ENCODE measurements around the gene MYF6.
"Not testable (repeated sequence)": the region's sequence is repeated elsewhere in the genome, so short reads cannot be mapped to it uniquely, and the experiment has no call there.

MYF6 gene

GRCh38 chr12:80707126-80707829 is at the start of gene MYF6:
Gene MYF6, plus strand, starts transcription at chr12:80707634. Its CDS starts 86 bp downstream, at chr12:80707720.
- Histone ChIP-seq H3K9me3 (ENCODE audit: control insufficient read depth in 5 of 5, low read length in 5 of 5) (no peaks in the 10 kb centered on the region), H3K27ac (ENCODE audit: low read depth, low read length) (no peak within 1 kb of the TSS), H3K4me1 (ENCODE audit: control insufficient read depth in 5 of 5, insufficient read depth in 5 of 5, low read length in 5 of 5) (peaks cover 0 to 25% (median 22%) of the 10 kb centered on the region in 5 donors), H3K36me3 (ENCODE audit: control insufficient read depth in 5 of 5, insufficient read depth in 5 of 5, low read length in 5 of 5) (no peaks in the 10 kb centered on the region), H3K4me3 (ENCODE audit: low read depth in 1 of 5, low read length in 5 of 5) (peak within 1 kb of the TSS in 4 of 5 donors; percentile 40 to 69 (median 48)), H3K9ac (ENCODE audit: low read length in 5 of 5) (no peak within 1 kb of the TSS), H3K27me3 (ENCODE audit: control insufficient read depth in 5 of 5, insufficient read depth in 4 of 5, low read length in 5 of 5) (peaks cover 3 to 16% (median 11%) of the 10 kb centered on the region in 5 donors)

- H3K27me3 ChIP-seq (ENCODE audit: control insufficient read depth in 5 of 5, insufficient read depth in 4 of 5, low read length in 5 of 5): no peaks in the 10 kb centered on the region
- no peak overlapping the region for H3K4me3 ChIP-seq (ENCODE audit: low read depth in 1 of 5, low read length in 5 of 5)
- no peaks in the 10 kb centered on the region for H3K9me3 ChIP-seq (ENCODE audit: control insufficient read depth in 5 of 5, low read length in 5 of 5)
- peaks cover 0 to 4% (median 4%) of the 10 kb centered on the region in 5 donors for H3K4me1 ChIP-seq (ENCODE audit: control insufficient read depth in 5 of 5, insufficient read depth in 5 of 5, low read length in 5 of 5)
- no peak overlapping the region for H3K27ac ChIP-seq (ENCODE audit: low read depth, low read length)
- H3K36me3 ChIP-seq (ENCODE audit: control insufficient read depth in 5 of 5, insufficient read depth in 5 of 5, low read length in 5 of 5): peaks cover 0 to 6% (median 0%) of the 10 kb centered on the region in 5 donors
- H3K9ac ChIP-seq (ENCODE audit: low read length in 5 of 5): no peak overlapping the region
These were observed 47.8 kb upstream of the MYF6 start for GRCh38 chr12:80659512-80660063.

GRCh38 chr12:80662586-80662985 is 44.8 kb upstream of the MYF6 start:
- no peaks in the 10 kb centered on the region for H3K9me3 ChIP-seq (ENCODE audit: control insufficient read depth in 5 of 5, low read length in 5 of 5)
- no peak overlapping the region for H3K4me3 ChIP-seq (ENCODE audit: low read depth in 1 of 5, low read length in 5 of 5)
- H3K27ac ChIP-seq (ENCODE audit: low read depth, low read length): no peak overlapping the region
- H3K9ac ChIP-seq (ENCODE audit: low read length in 5 of 5): no peak overlapping the region
- peaks cover 0 to 10% (median 0%) of the 10 kb centered on the region in 5 donors for H3K36me3 ChIP-seq (ENCODE audit: control insufficient read depth in 5 of 5, insufficient read depth in 5 of 5, low read length in 5 of 5)
- H3K4me1 ChIP-seq (ENCODE audit: control insufficient read depth in 5 of 5, insufficient read depth in 5 of 5, low read length in 5 of 5): no peaks in the 10 kb centered on the region
- no peaks in the 10 kb centered on the region for H3K27me3 ChIP-seq (ENCODE audit: control insufficient read depth in 5 of 5, insufficient read depth in 4 of 5, low read length in 5 of 5)

- H3K36me3 ChIP-seq (ENCODE audit: control insufficient read depth in 5 of 5, insufficient read depth in 5 of 5, low read length in 5 of 5): peaks cover 0 to 3% (median 0%) of the 10 kb centered on the region in 5 donors
- H3K4me3 ChIP-seq (ENCODE audit: low read depth in 1 of 5, low read length in 5 of 5): no peak overlapping the region
- no peak overlapping the region for H3K9ac ChIP-seq (ENCODE audit: low read length in 5 of 5)
- no peak overlapping the region for H3K27ac ChIP-seq (ENCODE audit: low read depth, low read length)
- H3K9me3 ChIP-seq (ENCODE audit: control insufficient read depth in 5 of 5, low read length in 5 of 5): no peaks in the 10 kb centered on the region
- H3K4me1 ChIP-seq (ENCODE audit: control insufficient read depth in 5 of 5, insufficient read depth in 5 of 5, low read length in 5 of 5): no peaks in the 10 kb centered on the region
- no peaks in the 10 kb centered on the region for H3K27me3 ChIP-seq (ENCODE audit: control insufficient read depth in 5 of 5, insufficient read depth in 4 of 5, low read length in 5 of 5)
These were observed 37.2 kb upstream of the MYF6 start for GRCh38 chr12:80670214-80670613.

- not testable (repeated sequence) for H3K27ac ChIP-seq (ENCODE audit: low read depth, low read length); H3K9ac ChIP-seq (ENCODE audit: low read length in 5 of 5); H3K27me3 ChIP-seq (ENCODE audit: control insufficient read depth in 5 of 5, insufficient read depth in 4 of 5, low read length in 5 of 5); H3K4me3 ChIP-seq (ENCODE audit: low read depth in 1 of 5, low read length in 5 of 5); H3K36me3 ChIP-seq (ENCODE audit: control insufficient read depth in 5 of 5, insufficient read depth in 5 of 5, low read length in 5 of 5); H3K4me1 ChIP-seq (ENCODE audit: control insufficient read depth in 5 of 5, insufficient read depth in 5 of 5, low read length in 5 of 5); H3K9me3 ChIP-seq (ENCODE audit: control insufficient read depth in 5 of 5, low read length in 5 of 5)
These were observed 31.3 kb upstream of the MYF6 start for GRCh38 chr12:80676042-80676636.

- no peak overlapping the region for H3K27ac ChIP-seq (ENCODE audit: low read depth, low read length)
- no peaks in the 10 kb centered on the region for H3K36me3 ChIP-seq (ENCODE audit: control insufficient read depth in 5 of 5, insufficient read depth in 5 of 5, low read length in 5 of 5)
- no peaks in the 10 kb centered on the region for H3K27me3 ChIP-seq (ENCODE audit: control insufficient read depth in 5 of 5, insufficient read depth in 4 of 5, low read length in 5 of 5)
- no peak overlapping the region for H3K9ac ChIP-seq (ENCODE audit: low read length in 5 of 5)
- no peaks in the 10 kb centered on the region for H3K9me3 ChIP-seq (ENCODE audit: control insufficient read depth in 5 of 5, low read length in 5 of 5)
- no peaks in the 10 kb centered on the region for H3K4me1 ChIP-seq (ENCODE audit: control insufficient read depth in 5 of 5, insufficient read depth in 5 of 5, low read length in 5 of 5)
- H3K4me3 ChIP-seq (ENCODE audit: low read depth in 1 of 5, low read length in 5 of 5): no peak overlapping the region
These were observed 30.6 kb upstream of the MYF6 start for GRCh38 chr12:80676856-80677255.

- Histone ChIP-seq H3K9ac (ENCODE audit: low read length in 5 of 5) (no peak overlapping the region), H3K27ac (ENCODE audit: low read depth, low read length) (no peak overlapping the region), H3K27me3 (ENCODE audit: control insufficient read depth in 5 of 5, insufficient read depth in 4 of 5, low read length in 5 of 5) (no peaks in the 10 kb centered on the region), H3K36me3 (ENCODE audit: control insufficient read depth in 5 of 5, insufficient read depth in 5 of 5, low read length in 5 of 5) (no peaks in the 10 kb centered on the region), H3K9me3 (ENCODE audit: control insufficient read depth in 5 of 5, low read length in 5 of 5) (no peaks in the 10 kb centered on the region), H3K4me1 (ENCODE audit: control insufficient read depth in 5 of 5, insufficient read depth in 5 of 5, low read length in 5 of 5) (no peaks in the 10 kb centered on the region), H3K4me3 (ENCODE audit: low read depth in 1 of 5, low read length in 5 of 5) (no peak overlapping the region)
These were observed 29.4 kb upstream of the MYF6 start for GRCh38 chr12:80677994-80678393.

GRCh38 chr12:80679346-80680131 is 27.9 kb upstream of the MYF6 start:
- H3K27me3 ChIP-seq (ENCODE audit: control insufficient read depth in 5 of 5, insufficient read depth in 4 of 5, low read length in 5 of 5): no peaks in the 10 kb centered on the region
- H3K9ac ChIP-seq (ENCODE audit: low read length in 5 of 5): no peak overlapping the region
- no peaks in the 10 kb centered on the region for H3K36me3 ChIP-seq (ENCODE audit: control insufficient read depth in 5 of 5, insufficient read depth in 5 of 5, low read length in 5 of 5)
- no peaks in the 10 kb centered on the region for H3K4me1 ChIP-seq (ENCODE audit: control insufficient read depth in 5 of 5, insufficient read depth in 5 of 5, low read length in 5 of 5)
- H3K27ac ChIP-seq (ENCODE audit: low read depth, low read length): no peak overlapping the region
- no peaks in the 10 kb centered on the region for H3K9me3 ChIP-seq (ENCODE audit: control insufficient read depth in 5 of 5, low read length in 5 of 5)
- no peak overlapping the region for H3K4me3 ChIP-seq (ENCODE audit: low read depth in 1 of 5, low read length in 5 of 5)

- no peaks in the 10 kb centered on the region for H3K9me3 ChIP-seq (ENCODE audit: control insufficient read depth in 5 of 5, low read length in 5 of 5)
- no peaks in the 10 kb centered on the region for H3K4me1 ChIP-seq (ENCODE audit: control insufficient read depth in 5 of 5, insufficient read depth in 5 of 5, low read length in 5 of 5)
- no peak overlapping the region for H3K4me3 ChIP-seq (ENCODE audit: low read depth in 1 of 5, low read length in 5 of 5)
- H3K27ac ChIP-seq (ENCODE audit: low read depth, low read length): no peak overlapping the region
- H3K9ac ChIP-seq (ENCODE audit: low read length in 5 of 5): no peak overlapping the region
- no peaks in the 10 kb centered on the region for H3K27me3 ChIP-seq (ENCODE audit: control insufficient read depth in 5 of 5, insufficient read depth in 4 of 5, low read length in 5 of 5)
- no peaks in the 10 kb centered on the region for H3K36me3 ChIP-seq (ENCODE audit: control insufficient read depth in 5 of 5, insufficient read depth in 5 of 5, low read length in 5 of 5)
These were observed 26.1 kb upstream of the MYF6 start for GRCh38 chr12:80681287-80681686.

- Histone ChIP-seq H3K9ac (ENCODE audit: low read length in 5 of 5) (no peak overlapping the region), H3K4me1 (ENCODE audit: control insufficient read depth in 5 of 5, insufficient read depth in 5 of 5, low read length in 5 of 5) (no peaks in the 10 kb centered on the region), H3K27ac (ENCODE audit: low read depth, low read length) (no peak overlapping the region), H3K36me3 (ENCODE audit: control insufficient read depth in 5 of 5, insufficient read depth in 5 of 5, low read length in 5 of 5) (no peaks in the 10 kb centered on the region), H3K27me3 (ENCODE audit: control insufficient read depth in 5 of 5, insufficient read depth in 4 of 5, low read length in 5 of 5) (no peaks in the 10 kb centered on the region), H3K4me3 (ENCODE audit: low read depth in 1 of 5, low read length in 5 of 5) (no peak overlapping the region), H3K9me3 (ENCODE audit: control insufficient read depth in 5 of 5, low read length in 5 of 5) (peaks cover 0 to 3% (median 0%) of the 10 kb centered on the region in 5 donors)
These were observed 25.6 kb upstream of the MYF6 start for GRCh38 chr12:80681786-80682185.

All from subcutaneous abdominal adipose tissue (tissue), 5 donors.